ENCODE results near the gene PATZ1. TPM values are rescaled to one million over a fixed set of nuclear protein-coding genes. Genes with fewer than 3 reads are reported as not detected.

The PATZ1 gene
- total and polyA plus RNA-seq, 12 donors = 6.6 to 16.9 (median 13.3) TPM

GRCh38 chr22:31276426-31277167 lies 69.5 kb downstream of the PATZ1 start:
- DNase-seq (no peak), ATAC-seq (no peak)
- Histone ChIP-seq H3K9me3 (no peaks in the 10 kb centered on the region), H3K27ac (no peak overlapping the region), H3K4me1 (peaks cover 0 to 10% (median under 1%) of the 10 kb centered on the region in 9 donors), H3K4me3 (no peak overlapping the region), H3K27me3 (no peaks in the 10 kb centered on the region), H3K36me3 (peaks cover 0 to 97% (median 50%) of the 10 kb centered on the region in 9 donors)
- 94 to 96% methylated on average over 67 to 69 of the region's 69 CpGs for WGBS, 2 donors
- intact Hi-C loops (cut with DNase I) = loop anchor here in 2 of 10 donors (10.0 kb wide), 1 partner anchor 62 kb away; the partner anchor contains the start of gene LIMK2 (in 2 of the 2)
- no peak for TF ChIP-seq CTCF (IDR thresholded peaks at IDR 0.05)

Other genes starting within 250 kb of the PATZ1 start
- gene SELENOM, start 238.8 kb downstream of the PATZ1 start, total RNA-seq = 10 to 100 TPM; 21.5 to 73.9 (median 45.3) TPM
- gene SELENOM, start 238.8 kb downstream of the PATZ1 start, polyA plus RNA-seq = 100 to 1,000 TPM; 122 to 134 TPM
- 10 to 100 TPM; 15.2 to 31.7 (median 19.3) TPM for gene INPP5J, start 223.4 kb downstream of the PATZ1 start, total RNA-seq
- gene INPP5J, start 223.4 kb downstream of the PATZ1 start, polyA plus RNA-seq = 10 to 100 TPM in 1 of 2 donors, 1 to 10 TPM in 1; 7.9 to 14.0 TPM
- gene PLA2G3, start 205.8 kb downstream of the PATZ1 start, total RNA-seq = not detected
- under 1 TPM in 1 of 2 donors, not detected in 1; 0.01 TPM for gene PLA2G3, start 205.8 kb downstream of the PATZ1 start, polyA plus RNA-seq
- 10 to 100 TPM; 20.4 to 24.9 (median 22.0) TPM for gene RNF185, start 186.2 kb downstream of the PATZ1 start, total RNA-seq
- gene RNF185, start 186.2 kb downstream of the PATZ1 start, polyA plus RNA-seq = 10 to 100 TPM; 12.2 to 18.7 TPM
- gene LIMK2, start 134.0 kb downstream of the PATZ1 start, total RNA-seq = 10 to 100 TPM in 5 of 10 donors, 1 to 10 TPM in 5; 6.5 to 18.8 (median 9.7) TPM
- gene LIMK2, start 134.0 kb downstream of the PATZ1 start, polyA plus RNA-seq = 10 to 100 TPM in 1 of 2 donors, 1 to 10 TPM in 1; 6.0 to 12.1 TPM
- 10 to 100 TPM in 9 of 10 donors, 1 to 10 TPM in 1; 3.6 to 28.6 (median 17.6) TPM for gene PIK3IP1, start 53.9 kb downstream of the PATZ1 start, total RNA-seq
- 1 to 10 TPM; 3.7 to 7.9 TPM for gene PIK3IP1, start 53.9 kb downstream of the PATZ1 start, polyA plus RNA-seq
- gene DRG1, start 53.3 kb upstream of the PATZ1 start, total RNA-seq = 10 to 100 TPM; 50.4 to 76.7 (median 60.2) TPM
- 10 to 100 TPM; 65.7 to 71.7 TPM for gene DRG1, start 53.3 kb upstream of the PATZ1 start, polyA plus RNA-seq
- gene EIF4ENIF1, start 143.5 kb upstream of the PATZ1 start, total RNA-seq = 10 to 100 TPM; 20.3 to 31.9 (median 22.7) TPM
- gene EIF4ENIF1, start 143.5 kb upstream of the PATZ1 start, polyA plus RNA-seq = 10 to 100 TPM in 1 of 2 donors, 1 to 10 TPM in 1; 9.0 to 10.3 TPM
- 10 to 100 TPM in 1 of 10 donors, 1 to 10 TPM in 9; 6.1 to 12.1 (median 7.3) TPM for gene SFI1, start 150.2 kb upstream of the PATZ1 start, total RNA-seq
- gene SFI1, start 150.2 kb upstream of the PATZ1 start, polyA plus RNA-seq = 10 to 100 TPM in 1 of 2 donors, 1 to 10 TPM in 1; 4.7 to 20.1 TPM